GM23248 (cell line): Measurements from ENCODE around the gene DBH. TPM values are rescaled to one million over a fixed set of nuclear protein-coding genes. Genes with fewer than 3 reads are reported as not detected.

Experiments used
- DNase-seq: peaks from one replicate; pipeline ENCODE4 v3.0.0-alpha.2; 2015
- H2AFZ ChIP-seq: fragments of 200-600 bp; sonication (generic); 2 replicates; pipeline ENCODE4 v1.6.1; 2016; ENCODE audit warnings: antibody characterized with exemption
- H3F3A ChIP-seq: fragments of 200-600 bp; sonication (generic); 2 replicates; pipeline ENCODE4 v1.6.1; 2016; ENCODE audit warnings: mild to moderate bottlenecking, antibody characterized with exemption, mixed run types; ENCODE audit not compliant: insufficient read depth
- H3K27ac ChIP-seq: fragments of 200-600 bp; sonication (generic); 2 replicates; pipeline ENCODE4 v1.5.1; 2016; ENCODE audit warnings: mild to moderate bottlenecking
- H3K27me3 ChIP-seq: fragments of 200-600 bp; sonication (generic); replicated peaks from 2 replicates; pipeline ENCODE4 v1.6.1; 2016; ENCODE audit warnings: mild to moderate bottlenecking; ENCODE audit not compliant: insufficient read depth
- H3K36me3 ChIP-seq: fragments of 200-600 bp; sonication (generic); 2 replicates; pipeline ENCODE4 v1.6.1; 2016; ENCODE audit warnings: low read depth, mild to moderate bottlenecking
- H3K4me1 ChIP-seq: fragments of 200-600 bp; sonication (generic); 2 replicates; pipeline ENCODE4 v1.6.1; 2016; ENCODE audit warnings: mild to moderate bottlenecking; ENCODE audit not compliant: insufficient read depth
- H3K4me2 ChIP-seq: fragments of 200-600 bp; sonication (generic); one replicate; pipeline ENCODE4 v1.6.1; 2016; ENCODE audit warnings: mild to moderate bottlenecking; ENCODE audit not compliant: unreplicated experiment
- H3K4me3 ChIP-seq: fragments of 200-600 bp; sonication (generic); 2 replicates; pipeline ENCODE4 v1.5.1; 2016; ENCODE audit warnings: mild to moderate bottlenecking
- H3K79me2 ChIP-seq: fragments of 200-600 bp; sonication (generic); 2 replicates; pipeline ENCODE4 v1.6.1; 2016; ENCODE audit warnings: mild to moderate bottlenecking; ENCODE audit not compliant: insufficient read depth
- H3K9ac ChIP-seq: fragments of 200-600 bp; sonication (generic); 2 replicates; pipeline ENCODE4 v1.6.1; 2016; ENCODE audit warnings: mild to moderate bottlenecking
- H3K9me2 ChIP-seq: fragments of 200-600 bp; sonication (generic); 2 replicates; pipeline ENCODE4 v1.6.1; 2016; ENCODE audit warnings: mixed run types, mild to moderate bottlenecking, moderate library complexity; ENCODE audit not compliant: insufficient read depth
- H3K9me3 ChIP-seq: fragments of 200-600 bp; sonication (generic); one replicate; pipeline ENCODE4 v1.6.1; 2017; ENCODE audit warnings: low read depth
- H4K20me1 ChIP-seq: fragments of 200-600 bp; sonication (generic); 2 replicates; pipeline ENCODE4 v1.6.0; 2016; ENCODE audit not compliant: insufficient read depth
- EZH2 ChIP-seq: fragments of 200-600 bp; sonication (generic); IDR thresholded peaks from 2 replicates; pipeline ENCODE4 v1.6.1; 2018; ENCODE audit warnings: antibody characterized with exemption, mild to moderate bottlenecking; ENCODE audit not compliant: insufficient read depth, poor library complexity, severe bottlenecking
- EZH2phosphoT487 ChIP-seq: fragments of 200-600 bp; sonication (generic); IDR thresholded peaks from 2 replicates; pipeline ENCODE4 v1.6.1; 2018; ENCODE audit warnings: antibody characterized with exemption, moderate library complexity, mild to moderate bottlenecking, low read depth; ENCODE audit not compliant: insufficient read depth
- WGBS, 2 experiments: methylation state at CpG; one replicate each; pipeline ENCODE4 v1.1.6; 2015 to 2017; ENCODE audit warnings: low lambda C conversion rate in 2 of 2, low coverage in 1 of 2; ENCODE audit errors: missing lambda C conversion rate in 2 of 2; 5-methylcytosine and 5-hydroxymethylcytosine counted together
- in situ Hi-C: fragments of 300-500 bp; cut with MboI; formaldehyde crosslinking; loops from 2 replicates; pipeline ENCODE4 v1.15.0; 2020
- polyA plus RNA-seq: library from polyadenylated mRNA; unstranded; fragments of >200 nt; fragmentation: Nextera tagmentation; extraction: Ambion mirVana; gene quantifications from 2 replicates; pipeline ENCODE4 v1.2.1, GENCODE V29; 2016
- total RNA-seq: library from RNA; depleted of rRNA; stranded (reverse); fragments of >200 nt; shearing (Covaris generic); gene quantifications from 2 replicates; pipeline ENCODE4 v1.2.3, GENCODE V29; 2014

Gene DBH
- total and polyA plus RNA-seq, 2 experiments from 2014 or later = not detected

DNA sequence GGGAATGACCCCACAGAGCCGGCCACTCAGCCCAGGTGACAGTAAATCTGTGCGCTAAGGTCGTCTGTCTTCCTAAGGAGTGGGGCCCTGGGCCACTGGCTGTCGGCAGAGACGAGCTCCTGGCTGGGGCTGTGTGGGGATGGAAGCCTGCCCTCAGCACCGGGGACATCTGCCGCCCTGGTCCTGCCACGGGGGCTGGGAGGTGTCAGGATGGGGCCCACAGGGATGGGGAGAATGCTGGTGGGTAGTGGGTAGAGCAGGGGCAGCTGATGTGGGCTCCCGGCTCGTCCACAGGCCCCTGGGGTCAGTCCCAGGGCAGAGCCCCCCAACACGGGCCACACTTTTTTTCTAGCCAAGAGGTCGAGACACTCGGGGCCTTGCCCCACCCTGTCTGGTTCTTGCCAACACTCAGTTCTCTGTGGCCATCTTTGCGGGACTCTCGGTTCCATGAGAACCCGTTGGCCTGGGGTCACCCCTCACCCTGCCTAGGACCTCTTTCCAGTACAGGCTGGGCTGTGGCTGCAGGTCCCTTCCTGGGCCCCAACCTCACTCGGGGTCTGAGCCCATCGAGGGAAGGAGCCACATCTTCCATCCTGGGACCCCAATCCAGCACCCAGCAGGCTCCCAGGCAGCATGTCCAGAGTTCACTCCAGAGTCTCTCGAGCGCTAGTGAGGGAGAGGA, 45.0 kb downstream of the DBH start:
- no peaks in the 10 kb centered on the region for H3K9me3 ChIP-seq
- H3F3A ChIP-seq = no peaks in the 10 kb centered on the region
- no peaks in the 10 kb centered on the region for H3K9me2 ChIP-seq
- no peak overlapping the region for H3K27ac ChIP-seq
- H3K4me2 ChIP-seq = no peak overlapping the region
- TF ChIP-seq EZH2 (no peak), EZH2phosphoT487 (no peak)
- H4K20me1 ChIP-seq = no peaks in the 10 kb centered on the region
- H3K36me3 ChIP-seq = no peaks in the 10 kb centered on the region
- no peak overlapping the region for H3K9ac ChIP-seq
- H3K27me3 ChIP-seq = peaks cover 6% of the 10 kb centered on the region; the same call in 1 of the 2 replicates
- no peaks in the 10 kb centered on the region for H3K4me1 ChIP-seq
- no peaks in the 10 kb centered on the region for H3K79me2 ChIP-seq
- H2AFZ ChIP-seq = no peak overlapping the region
- in situ Hi-C loops = no loop called here
- no peak for DNase-seq
- whole genome bisulfite sequencing, 2 experiments = 63 to 68% methylated on average over 20 of the region's 20 CpGs
- H3K4me3 ChIP-seq = no peak overlapping the region

DNA sequence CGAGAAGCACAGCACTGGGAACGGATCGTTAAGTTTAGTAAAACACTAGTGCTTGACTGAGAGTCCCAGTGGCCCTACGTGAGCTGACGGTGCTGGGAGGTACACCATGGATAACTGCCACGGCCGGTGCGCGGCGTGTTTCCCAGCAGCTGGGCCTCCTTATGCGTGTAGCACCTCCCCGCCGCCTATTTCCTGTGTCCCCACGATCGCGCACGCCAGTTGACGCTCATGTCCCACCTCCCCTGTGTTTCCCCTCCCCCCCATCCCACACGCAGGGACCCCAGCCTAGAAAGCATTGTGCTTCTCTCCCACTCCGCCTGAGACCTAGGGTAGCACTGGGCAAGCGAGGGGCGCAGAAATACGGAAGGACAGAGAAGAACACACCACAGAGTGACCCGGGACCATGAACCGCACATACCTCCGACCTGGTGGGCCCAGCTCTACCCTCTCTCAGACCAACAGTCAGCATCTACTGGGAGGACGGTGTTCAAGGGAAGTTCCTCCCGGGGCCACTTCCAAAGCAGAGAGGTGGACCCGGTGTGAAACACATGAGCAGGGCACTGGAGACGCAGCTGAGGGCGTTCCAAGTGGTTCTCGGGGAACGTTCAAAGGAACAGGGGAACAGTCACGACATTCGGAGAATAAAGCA, 45.6 kb downstream of the DBH start:
- in situ Hi-C loops = no loop called here
- no peak for TF ChIP-seq EZH2phosphoT487
- TF ChIP-seq EZH2 = no peak
- no peak overlapping the region for H2AFZ ChIP-seq
- no peak overlapping the region for H3K9ac ChIP-seq
- no peaks in the 10 kb centered on the region for H3K79me2 ChIP-seq
- H3K27ac ChIP-seq = no peak overlapping the region
- H4K20me1 ChIP-seq = no peaks in the 10 kb centered on the region
- H3K9me2 ChIP-seq = no peaks in the 10 kb centered on the region
- H3F3A ChIP-seq = no peaks in the 10 kb centered on the region
- H3K4me2 ChIP-seq = no peak overlapping the region
- H3K4me3 ChIP-seq = no peak overlapping the region
- 84 to 88% methylated on average over 27 to 35 of the region's 35 CpGs for WGBS, 2 experiments
- H3K36me3 ChIP-seq = no peaks in the 10 kb centered on the region
- DNase-seq = no peak
- H3K27me3 ChIP-seq = peaks cover 6% of the 10 kb centered on the region; the same call in 1 of the 2 replicates
- no peaks in the 10 kb centered on the region for H3K9me3 ChIP-seq
- no peaks in the 10 kb centered on the region for H3K4me1 ChIP-seq

DNA sequence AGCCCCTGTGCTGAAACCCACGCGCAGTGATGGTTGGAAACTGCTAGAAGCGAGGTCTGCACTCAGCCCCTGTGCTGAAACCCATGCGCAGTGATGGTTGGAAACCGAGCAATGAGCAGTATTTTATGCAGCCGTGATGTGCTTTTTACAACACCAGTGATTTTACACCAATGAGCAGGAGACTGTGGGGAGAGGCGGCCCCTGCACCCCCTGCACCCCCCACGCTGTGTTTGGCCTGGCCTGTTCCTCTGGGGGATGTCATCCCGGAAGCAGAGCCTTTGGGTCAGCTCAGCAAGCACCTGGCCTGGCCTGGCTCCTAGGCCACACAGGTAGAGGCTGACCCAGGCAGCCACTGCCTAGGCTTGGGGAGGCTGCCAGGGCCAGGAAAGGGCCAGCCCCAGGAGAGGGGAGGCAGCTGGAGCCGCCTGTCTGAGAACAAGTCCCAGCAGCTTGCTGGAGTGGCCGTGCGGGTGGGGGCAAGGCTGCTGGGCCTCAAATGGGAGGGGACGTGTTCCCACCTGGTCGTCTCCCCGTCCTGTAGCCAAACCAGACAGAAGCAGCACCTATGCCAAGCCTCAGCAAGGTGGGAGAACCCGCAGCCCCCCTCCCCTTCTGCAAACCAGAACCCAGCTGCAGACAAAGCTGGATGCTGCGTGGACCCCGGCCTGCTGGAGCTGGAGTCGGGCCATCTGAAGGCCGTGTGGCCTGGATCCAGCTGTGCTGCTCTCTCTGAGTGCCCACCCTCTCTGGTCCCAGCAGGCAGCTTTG, 46.8 kb downstream of the DBH start:
- H3K9ac ChIP-seq = no peak overlapping the region
- no peaks in the 10 kb centered on the region for H3F3A ChIP-seq
- WGBS, 2 experiments = 76 to 79% methylated on average over 18 to 19 of the region's 20 CpGs
- no peaks in the 10 kb centered on the region for H3K9me3 ChIP-seq
- H3K36me3 ChIP-seq = no peaks in the 10 kb centered on the region
- H3K4me2 ChIP-seq = no peak overlapping the region
- no peak overlapping the region for H3K27ac ChIP-seq
- no peak for DNase-seq
- no peaks in the 10 kb centered on the region for H3K4me1 ChIP-seq
- H3K4me3 ChIP-seq = no peak overlapping the region
- H2AFZ ChIP-seq = no peak overlapping the region
- in situ Hi-C loops = no loop called here
- TF ChIP-seq EZH2 = no peak
- TF ChIP-seq EZH2phosphoT487 = no peak
- H4K20me1 ChIP-seq = no peaks in the 10 kb centered on the region
- no peaks in the 10 kb centered on the region for H3K79me2 ChIP-seq
- H3K27me3 ChIP-seq = peaks cover 6% of the 10 kb centered on the region; the same call in 1 of the 2 replicates
- H3K9me2 ChIP-seq = no peaks in the 10 kb centered on the region

DNA sequence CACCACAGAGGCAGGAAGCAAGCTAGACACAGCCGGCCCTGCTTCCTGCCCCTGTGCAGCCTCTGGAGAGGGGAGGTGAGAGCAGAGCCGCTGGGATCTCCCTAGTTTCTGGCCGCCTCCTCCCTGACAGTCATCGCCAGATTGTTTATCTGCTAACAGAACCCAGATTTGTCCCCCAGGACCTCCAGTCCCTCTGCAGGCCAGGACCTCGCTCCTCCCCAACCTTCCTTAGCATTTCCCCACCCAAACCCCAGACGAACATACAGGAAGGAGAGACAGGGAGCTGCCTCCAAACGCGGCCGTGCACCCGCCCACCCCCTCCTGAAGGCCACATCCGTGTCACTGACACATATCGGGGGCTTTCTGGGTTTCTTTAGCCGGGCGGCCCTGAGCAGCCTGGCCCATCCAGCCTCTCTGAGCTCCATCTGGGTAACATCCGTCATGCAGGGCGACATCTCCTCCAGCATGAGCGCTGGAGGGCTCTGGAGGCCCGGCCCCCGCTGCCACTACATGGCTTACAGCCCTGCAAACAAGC, 47.5 kb downstream of the DBH start:
- Histone ChIP-seq H3F3A (no peaks in the 10 kb centered on the region), H3K4me3 (no peak overlapping the region), H3K9me3 (no peaks in the 10 kb centered on the region), H4K20me1 (no peaks in the 10 kb centered on the region), H3K4me1 (no peaks in the 10 kb centered on the region), H2AFZ (0 out of 2 replicates have a peak overlapping the region, but pooled peaks have one; percentile 39), H3K27me3 (peaks cover 6% of the 10 kb centered on the region; the same call in 1 of the 2 replicates), H3K9me2 (no peaks in the 10 kb centered on the region), H3K27ac (no peak overlapping the region), H3K9ac (no peak overlapping the region), H3K79me2 (no peaks in the 10 kb centered on the region), H3K4me2 (no peak overlapping the region), H3K36me3 (no peaks in the 10 kb centered on the region)
- WGBS, 2 experiments = 8 to 14% methylated on average over 19 of the region's 19 CpGs
- DNase-seq = peak; percentile 26
- in situ Hi-C loops = no loop called here
- no peak for TF ChIP-seq EZH2phosphoT487
- TF ChIP-seq EZH2 = no peak
